Ishikawa (cell line): ENCODE data around the gene CAMTA1.
A peak's percentile ranks its signal among the peaks of the same experiment; 100 is the strongest.

Experiments used
- CEBPB ChIP-seq: IDR thresholded peaks from 2 replicates; pipeline ENCODE4 v1.6.1; 2012
- CREB1 ChIP-seq: IDR thresholded peaks from 2 replicates; pipeline ENCODE4 v1.6.1; 2012; ENCODE audit warnings: low read depth
- EGR1 ChIP-seq: IDR thresholded peaks from 2 replicates; pipeline ENCODE4 v1.6.1; 2012
- EP300 ChIP-seq: IDR thresholded peaks from 2 replicates; pipeline ENCODE4 v1.6.1; 2012; ENCODE audit warnings: borderline replicate concordance
- FOXM1 ChIP-seq: IDR thresholded peaks from 2 replicates; pipeline ENCODE4 v1.6.1; 2012; ENCODE audit warnings: low read depth, borderline replicate concordance
- NFIC ChIP-seq: IDR thresholded peaks from 2 replicates; pipeline ENCODE4 v1.6.1; 2012
- RAD21 ChIP-seq: IDR thresholded peaks from 2 replicates; pipeline ENCODE4 v1.6.1; 2012; ENCODE audit warnings: low read depth
- REST ChIP-seq: IDR thresholded peaks from 2 replicates; pipeline ENCODE4 v1.6.1; 2012; ENCODE audit warnings: low read depth, mild to moderate bottlenecking
- TAF1 ChIP-seq: IDR thresholded peaks from 2 replicates; pipeline ENCODE4 v1.6.1; 2012; ENCODE audit warnings: low read depth, mild to moderate bottlenecking
- TCF12 ChIP-seq: IDR thresholded peaks from 2 replicates; pipeline ENCODE4 v1.6.1; 2012; ENCODE audit warnings: low read depth
- TEAD4 ChIP-seq: IDR thresholded peaks from 2 replicates; pipeline ENCODE4 v1.6.1; 2012
- USF1 ChIP-seq: IDR thresholded peaks from 2 replicates; pipeline ENCODE4 v1.6.1; 2012
- YY1 ChIP-seq: IDR thresholded peaks from 2 replicates; pipeline ENCODE4 v1.6.1; 2012; ENCODE audit warnings: low read depth
- ZBTB7A ChIP-seq: IDR thresholded peaks from 2 replicates; pipeline ENCODE4 v1.6.1; 2012; ENCODE audit warnings: low read depth
- TF ChIP-seq, protein P1 (sequence below): IDR thresholded peaks from 2 replicates; pipeline ENCODE4 v1.6.1; 2012

CAMTA1 gene

DNA sequence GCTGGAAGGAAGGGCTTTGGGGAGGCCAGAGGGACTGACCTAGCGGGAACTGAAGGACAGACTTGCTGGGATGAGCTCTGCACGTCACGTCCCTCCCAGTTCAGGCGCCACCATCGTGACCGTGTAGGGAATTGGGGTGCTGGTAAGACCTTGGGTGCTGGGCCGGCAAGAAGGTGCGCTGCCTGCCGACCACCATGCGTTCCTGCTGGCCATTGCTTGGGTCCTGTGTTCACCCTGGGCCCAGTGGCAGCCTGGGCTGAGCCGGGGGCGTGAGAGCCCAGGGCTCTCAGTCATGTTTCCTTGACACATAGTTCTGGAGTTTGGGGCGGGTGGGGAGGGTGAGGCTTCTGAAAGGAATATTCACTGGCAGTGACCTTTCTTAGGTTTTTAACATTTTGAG, 176.0 kb downstream of the CAMTA1 start:
- TF ChIP-seq REST (no peak), NFIC (no peak), EGR1 (no peak), EP300 (no peak), ZBTB7A (no peak), TEAD4 (no peak), USF1 (no peak), CREB1 (no peak), TAF1 (no peak), RAD21 (no peak), TCF12 (no peak)

- TF ChIP-seq, protein P1, sequence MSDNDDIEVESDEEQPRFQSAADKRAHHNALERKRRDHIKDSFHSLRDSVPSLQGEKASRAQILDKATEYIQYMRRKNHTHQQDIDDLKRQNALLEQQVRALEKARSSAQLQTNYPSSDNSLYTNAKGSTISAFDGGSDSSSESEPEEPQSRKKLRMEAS, result peak; percentile 66
- no peak for TF ChIP-seq RAD21
Measured at GRCh38 chr1:6961905-6962477, 176.7 kb downstream of the CAMTA1 start.

GRCh38 chr1:6962478-6962995, 177.3 kb downstream of the CAMTA1 start:
- no peak for TF ChIP-seq CREB1
- peak; percentile 47 for TF ChIP-seq USF1

DNA sequence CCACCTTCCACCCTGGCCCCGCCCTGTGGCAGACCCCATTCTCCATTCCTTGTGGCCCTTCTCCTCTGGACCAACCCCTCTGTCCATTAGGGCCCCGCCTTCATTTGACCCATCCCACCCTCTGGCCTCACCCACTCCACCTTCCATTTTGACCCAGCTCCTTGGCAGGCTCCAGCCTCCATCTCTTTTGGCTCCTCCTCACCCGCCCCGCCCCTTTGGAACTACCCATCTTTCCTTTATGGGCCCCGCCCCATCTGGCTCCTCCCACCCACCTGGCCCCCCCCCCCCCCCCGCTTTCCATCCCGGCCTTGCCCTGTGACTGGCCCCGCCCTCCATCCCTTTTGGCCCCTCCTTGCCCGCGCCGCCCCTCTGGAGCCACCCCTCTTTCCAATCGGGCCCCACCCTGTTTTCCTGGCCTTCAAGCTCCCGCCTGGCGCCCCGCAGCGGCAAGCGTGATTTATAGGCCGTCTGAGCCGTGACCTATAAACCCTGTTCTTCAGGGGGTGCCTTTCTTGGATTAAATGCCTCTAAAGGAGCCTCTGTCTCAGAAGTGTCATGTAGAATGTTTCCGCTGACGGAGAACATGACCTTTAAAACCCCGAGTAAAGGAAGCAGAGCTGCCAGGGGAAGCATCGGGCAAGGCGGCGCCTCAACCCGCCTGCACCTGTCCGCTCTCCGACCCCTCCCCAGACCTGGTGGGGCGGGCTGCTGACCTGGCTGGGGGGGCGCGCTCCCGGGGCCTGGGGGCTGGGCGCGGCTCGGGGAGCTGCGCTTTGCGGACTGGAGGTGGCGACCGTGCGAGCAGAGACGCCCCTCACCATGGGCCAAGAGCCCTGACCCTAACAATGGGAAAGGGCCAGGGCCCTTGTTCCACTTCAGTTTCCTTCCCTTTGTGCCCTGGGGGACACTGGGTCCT, 178.0 kb downstream of the CAMTA1 start:
- TF ChIP-seq TCF12, result no peak
- 0 out of 2 replicates have a peak, but pooled peaks have one; percentile 24 for TF ChIP-seq YY1
- TF ChIP-seq CREB1, result no peak
- peak; percentile 29; the same call in 1 of the 2 replicates for TF ChIP-seq RAD21
- 0 out of 2 replicates have a peak, but pooled peaks have one; percentile 10 for TF ChIP-seq NFIC
- TF ChIP-seq ZBTB7A, result no peak

GRCh38 chr1:6963912-6964307, 178.7 kb downstream of the CAMTA1 start:
- no peak for TF ChIP-seq TAF1
- no peak for TF ChIP-seq CREB1
- TF ChIP-seq YY1, result no peak
- no peak for TF ChIP-seq TCF12
- no peak for TF ChIP-seq EGR1
- no peak for TF ChIP-seq REST
- no peak for TF ChIP-seq USF1
- TF ChIP-seq TEAD4, result no peak
- TF ChIP-seq NFIC, result no peak
- TF ChIP-seq RAD21, result no peak
- no peak for TF ChIP-seq ZBTB7A
- no peak for TF ChIP-seq CEBPB

DNA sequence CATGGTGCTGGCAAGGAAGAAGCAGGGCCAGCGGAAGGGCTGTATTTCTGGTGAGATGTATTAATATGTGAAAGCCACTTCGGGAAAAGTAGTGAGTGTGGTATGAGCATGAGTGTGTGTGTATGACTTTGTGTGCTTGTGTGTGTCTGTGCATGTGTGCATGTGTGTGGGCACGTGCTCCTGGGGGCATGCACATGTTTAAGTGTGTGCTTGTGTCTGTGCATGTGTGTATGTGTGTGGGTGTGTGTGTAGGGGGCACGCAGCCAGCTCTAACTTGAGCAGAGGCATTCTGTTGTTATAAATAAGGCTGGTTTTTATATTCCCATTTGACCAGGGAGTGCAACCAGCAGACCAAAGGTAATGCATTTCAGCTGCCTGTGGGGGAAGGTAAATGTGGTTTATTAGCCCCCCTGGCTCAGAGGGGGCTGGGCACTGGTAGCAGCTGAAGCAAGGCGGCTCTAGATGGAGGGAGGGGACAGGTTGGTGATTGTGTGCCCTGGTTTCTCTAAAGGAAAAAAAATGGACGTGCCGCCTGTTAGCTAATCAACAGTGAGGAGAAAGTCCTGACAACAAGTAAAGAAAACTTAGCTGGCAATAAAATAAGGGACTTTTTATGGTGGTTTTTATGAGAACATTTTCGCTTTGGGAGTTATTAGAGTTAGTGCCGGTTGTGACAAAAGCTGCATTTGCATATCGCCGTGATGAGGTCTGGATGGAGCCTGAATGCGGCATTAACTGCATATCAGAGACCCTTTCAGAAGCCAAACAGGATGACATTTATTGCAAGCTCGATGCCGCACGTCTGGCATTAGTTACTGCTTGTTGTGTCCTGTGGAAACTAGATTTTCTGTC, 180.1 kb downstream of the CAMTA1 start:
- TF ChIP-seq YY1 (no peak), TEAD4 (no peak), NFIC (no peak), FOXM1 (no peak), RAD21 (no peak), EP300 (no peak), ZBTB7A (no peak), CEBPB (no peak), TCF12 (no peak)
- TF ChIP-seq, protein P1, result no peak
